Immature natural killer cell (primary cell): ENCODE data around the gene EFNA4. TPM values are rescaled to one million over a fixed set of nuclear protein-coding genes. Genes with fewer than 3 reads are reported as not detected.
A peak's percentile ranks its signal among the peaks of the same experiment; 100 is the strongest.

Experiments
- DNase-seq, 3 donors: peaks; one replicate each; pipeline ENCODE4 v3.0.0; 2022; ENCODE audit warnings: mixed read lengths in 1 of 3
- H3K27ac Mint-ChIP-seq, 6 donors: one replicate each; pipeline ENCODE4 v1.8.0; 2020; ENCODE audit warnings: mixed read lengths in 6 of 6, mild to moderate bottlenecking in 5 of 6, inconsistent platforms in 4 of 6, moderate library complexity in 3 of 6
- H3K27me3 Mint-ChIP-seq, 3 donors: one replicate each; pipeline ENCODE4 v1.8.0; 2020 to 2021; ENCODE audit warnings: low read depth in 3 of 3, mild to moderate bottlenecking in 3 of 3, mixed read lengths in 3 of 3, moderate library complexity in 3 of 3, inconsistent platforms in 1 of 3
- H3K36me3 Mint-ChIP-seq, 3 donors: one replicate each; pipeline ENCODE4 v1.8.0; 2020; ENCODE audit warnings: mixed read lengths in 3 of 3, inconsistent platforms in 2 of 3, mild to moderate bottlenecking in 2 of 3
- H3K4me1 Mint-ChIP-seq, 2 donors: one replicate each; pipeline ENCODE4 v1.8.0; 2020; ENCODE audit warnings: inconsistent platforms in 2 of 2, mild to moderate bottlenecking in 2 of 2, mixed read lengths in 2 of 2, moderate library complexity in 1 of 2
- H3K4me3 Mint-ChIP-seq, 5 donors: one replicate each; pipeline ENCODE4 v1.8.0; 2020; ENCODE audit warnings: mild to moderate bottlenecking in 5 of 5, mixed read lengths in 5 of 5, inconsistent platforms in 3 of 5, moderate library complexity in 3 of 5
- H3K9me3 Mint-ChIP-seq, 6 donors: one replicate each; pipeline ENCODE4 v1.8.0; 2020; ENCODE audit warnings: mild to moderate bottlenecking in 6 of 6, mixed read lengths in 6 of 6, inconsistent platforms in 4 of 6, moderate library complexity in 3 of 6
- polyA plus RNA-seq, 3 donors: library from polyadenylated mRNA; unstranded; fragments of 300-500 nt; fragmentation: Illumina TruSeq; gene quantifications; one replicate each; pipeline ENCODE4 v1.2.3, GENCODE V29; 2021

EFNA4 gene
- polyA plus RNA-seq, 3 donors from 2014 or later, result 1.1 to 3.0 (median 2.6) TPM

DNA sequence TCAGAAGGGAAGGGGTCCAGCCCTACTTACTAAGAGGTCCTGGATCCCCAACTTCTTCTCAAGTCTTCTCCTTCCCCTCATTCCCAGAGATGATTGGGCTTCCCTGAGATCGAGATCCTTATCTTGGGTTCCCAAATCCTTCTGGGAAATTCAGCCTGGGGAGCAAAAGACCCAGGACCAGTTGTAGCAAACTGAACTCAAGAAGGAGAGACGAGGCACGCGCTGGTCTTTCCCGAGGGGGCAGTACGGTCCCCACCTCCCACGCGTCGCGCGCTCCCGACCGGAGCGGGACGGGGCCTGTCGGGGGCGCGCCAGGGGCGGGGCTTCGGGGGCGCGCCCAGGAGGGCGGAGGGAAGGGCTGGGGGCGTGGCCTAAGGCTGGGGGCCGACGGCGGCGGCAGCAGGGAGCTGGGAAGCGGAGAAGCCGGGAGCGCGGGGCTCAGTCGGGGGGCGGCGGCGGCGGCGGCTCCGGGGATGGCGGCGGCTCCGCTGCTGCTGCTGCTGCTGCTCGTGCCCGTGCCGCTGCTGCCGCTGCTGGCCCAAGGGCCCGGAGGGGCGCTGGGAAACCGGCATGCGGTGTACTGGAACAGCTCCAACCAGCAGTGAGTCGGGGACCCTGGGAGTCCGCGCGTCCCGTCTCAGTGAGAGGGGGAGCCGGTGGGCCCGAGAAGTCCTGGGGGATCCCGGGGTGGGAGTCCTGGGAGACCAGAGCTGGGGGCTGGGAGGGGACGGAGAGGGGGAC is 15.1 kb downstream of the EFNA4 start, which contains the start of gene EFNA3:
Gene EFNA3, plus strand, starts transcription at position 369 of the 741 bp plus-strand sequence. Its CDS starts 105 bp downstream, at position 474.
- Mint-ChIP-seq H3K36me3 (no peaks in the 10 kb centered on the region), H3K9me3 (peaks cover 0 to 3% (median 0%) of the 10 kb centered on the region in 6 donors), H3K4me1 (peaks cover 32 to 33% of the 10 kb centered on the region in 2 donors), H3K27me3 (peaks cover 16 to 31% (median 25%) of the 10 kb centered on the region in 3 donors), H3K27ac (peak within 1 kb of the TSS; percentile 10 to 80 (median 38)), H3K4me3 (peak within 1 kb of the TSS; percentile 72 to 91 (median 82))
- peak; percentile 57 to 61 (median 57) for DNase-seq

DNA sequence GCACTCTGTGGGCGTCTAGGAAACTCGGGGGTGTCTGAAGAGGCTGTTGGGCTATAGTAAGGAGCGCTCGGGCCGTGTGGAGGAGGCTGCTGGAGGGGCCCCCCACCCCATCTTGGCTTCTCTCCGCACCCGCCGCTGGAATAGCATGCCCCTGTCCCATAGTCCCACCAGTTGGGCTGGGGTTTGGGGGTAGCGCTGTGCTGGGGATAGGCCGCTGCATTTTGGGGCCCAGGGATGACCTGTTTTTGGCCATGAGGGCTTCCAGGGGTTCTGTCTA is 15.6 kb downstream of the EFNA4 start:
- H3K36me3 Mint-ChIP-seq, result no peaks in the 10 kb centered on the region
- H3K4me3 Mint-ChIP-seq, result peak overlapping the region; percentile 72 to 91 (median 82)
- peaks cover 21 to 36% (median 30%) of the 10 kb centered on the region in 3 donors for H3K27me3 Mint-ChIP-seq
- DNase-seq, result no peak
- peak overlapping the region in 1 of 6 donors; percentile 50 for H3K27ac Mint-ChIP-seq
- H3K4me1 Mint-ChIP-seq, result peaks cover 34 to 39% of the 10 kb centered on the region in 2 donors
- peaks cover 0 to 3% (median 0%) of the 10 kb centered on the region in 6 donors for H3K9me3 Mint-ChIP-seq

DNA sequence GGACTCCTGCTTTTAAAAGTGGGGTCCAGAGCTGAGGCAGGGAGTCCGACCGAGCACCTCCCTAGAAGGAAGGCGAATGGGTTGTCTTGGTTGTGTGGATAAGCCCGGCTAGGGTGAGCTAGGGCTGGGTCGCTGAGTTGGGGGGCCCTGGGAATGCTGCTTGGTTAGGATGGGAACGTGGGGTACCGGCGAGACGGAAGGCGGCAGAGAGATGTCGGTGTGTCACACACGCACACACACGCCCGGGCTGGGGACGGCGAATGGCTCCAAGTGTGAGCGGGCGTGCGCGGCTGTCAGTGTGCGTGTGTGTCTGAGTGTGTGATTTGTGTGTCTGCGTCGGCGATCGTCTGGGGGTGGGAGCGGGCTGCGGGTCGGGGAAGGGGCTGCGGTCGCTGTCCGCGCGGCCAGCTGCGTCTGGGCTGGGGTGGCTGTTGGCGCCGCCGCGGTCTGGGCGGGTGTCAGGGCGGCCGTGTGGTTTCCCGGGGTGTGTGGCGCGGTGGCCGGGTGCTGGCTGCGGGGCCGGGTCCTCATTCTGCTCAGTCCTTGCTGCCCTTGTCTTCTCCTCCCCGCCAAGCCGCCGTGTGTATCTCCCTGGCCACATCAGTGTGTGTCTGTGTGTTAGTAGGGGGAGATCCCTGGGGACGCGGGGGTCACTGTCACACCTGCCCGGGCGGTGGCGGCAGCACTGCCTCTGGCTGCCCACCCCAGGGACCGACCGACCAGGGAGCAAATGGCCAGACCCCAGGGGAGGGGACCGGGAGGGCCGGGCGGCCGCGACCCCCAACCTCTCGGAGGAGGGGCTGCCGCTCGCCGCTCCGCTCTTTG is 16.2 kb downstream of the EFNA4 start:
- peaks cover 21 to 42% (median 35%) of the 10 kb centered on the region in 3 donors for H3K27me3 Mint-ChIP-seq
- peaks cover 0 to 3% (median 0%) of the 10 kb centered on the region in 6 donors for H3K9me3 Mint-ChIP-seq
- peak in 1 of 3 donors; percentile 24 for DNase-seq
- peaks cover 40 to 44% of the 10 kb centered on the region in 2 donors for H3K4me1 Mint-ChIP-seq
- H3K36me3 Mint-ChIP-seq, result no peaks in the 10 kb centered on the region
- peak overlapping the region in 4 of 6 donors; percentile 25 to 80 (median 64) for H3K27ac Mint-ChIP-seq
- peak overlapping the region; percentile 72 to 91 (median 82) for H3K4me3 Mint-ChIP-seq

DNA sequence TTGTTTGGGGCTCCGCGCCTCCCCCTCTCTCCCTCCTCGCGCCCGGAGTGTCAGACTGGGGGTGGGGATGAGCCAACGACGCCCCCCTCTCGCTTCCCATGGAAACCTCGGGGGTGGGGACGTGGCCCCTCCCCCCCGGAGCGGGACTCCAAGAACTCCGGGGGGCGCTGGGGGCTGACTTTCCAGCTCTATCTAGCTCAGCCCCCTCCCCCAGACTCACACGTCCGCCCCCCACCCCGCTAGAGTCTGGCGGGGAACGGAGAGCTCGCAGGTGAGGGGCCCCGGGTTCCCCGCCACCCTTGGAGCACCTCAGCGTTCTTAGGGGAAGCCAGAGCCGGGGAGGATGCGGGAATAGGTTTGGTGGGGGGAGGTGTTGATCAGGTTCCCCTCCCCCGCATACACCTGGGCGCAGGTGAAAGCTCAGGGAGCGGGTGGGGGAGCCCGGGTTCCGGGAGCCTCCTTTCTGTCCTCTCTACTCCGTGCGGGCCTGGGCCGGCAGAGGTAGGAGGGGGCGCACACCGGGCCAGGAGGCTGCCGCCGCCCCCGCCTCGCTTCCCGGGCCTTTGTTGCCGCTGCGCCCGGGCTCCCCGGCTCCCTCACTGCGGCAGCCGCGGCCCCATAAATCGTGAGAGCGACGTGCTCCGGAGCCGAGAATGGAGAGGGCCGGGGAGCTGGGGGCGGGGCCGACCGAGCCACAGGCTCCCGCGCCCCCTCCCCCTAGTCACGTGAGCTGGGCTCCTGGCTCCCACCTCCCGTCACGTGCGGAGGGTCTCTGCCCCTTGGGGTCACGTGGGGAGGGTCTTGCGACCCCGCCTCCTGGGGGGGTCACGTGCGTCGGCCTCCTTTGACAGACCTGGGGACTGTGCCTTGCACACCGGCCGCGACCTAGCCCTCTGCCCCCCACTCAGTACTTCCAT is 17.0 kb downstream of the EFNA4 start:
- Mint-ChIP-seq H3K4me1 (peaks cover 46 to 53% of the 10 kb centered on the region in 2 donors), H3K9me3 (peaks cover 0 to 3% (median 0%) of the 10 kb centered on the region in 6 donors), H3K36me3 (no peaks in the 10 kb centered on the region), H3K4me3 (peak overlapping the region in 4 of 5 donors; percentile 64 to 87 (median 77)), H3K27ac (no peak overlapping the region), H3K27me3 (peaks cover 21 to 46% (median 36%) of the 10 kb centered on the region in 3 donors)
- no peak for DNase-seq

DNA sequence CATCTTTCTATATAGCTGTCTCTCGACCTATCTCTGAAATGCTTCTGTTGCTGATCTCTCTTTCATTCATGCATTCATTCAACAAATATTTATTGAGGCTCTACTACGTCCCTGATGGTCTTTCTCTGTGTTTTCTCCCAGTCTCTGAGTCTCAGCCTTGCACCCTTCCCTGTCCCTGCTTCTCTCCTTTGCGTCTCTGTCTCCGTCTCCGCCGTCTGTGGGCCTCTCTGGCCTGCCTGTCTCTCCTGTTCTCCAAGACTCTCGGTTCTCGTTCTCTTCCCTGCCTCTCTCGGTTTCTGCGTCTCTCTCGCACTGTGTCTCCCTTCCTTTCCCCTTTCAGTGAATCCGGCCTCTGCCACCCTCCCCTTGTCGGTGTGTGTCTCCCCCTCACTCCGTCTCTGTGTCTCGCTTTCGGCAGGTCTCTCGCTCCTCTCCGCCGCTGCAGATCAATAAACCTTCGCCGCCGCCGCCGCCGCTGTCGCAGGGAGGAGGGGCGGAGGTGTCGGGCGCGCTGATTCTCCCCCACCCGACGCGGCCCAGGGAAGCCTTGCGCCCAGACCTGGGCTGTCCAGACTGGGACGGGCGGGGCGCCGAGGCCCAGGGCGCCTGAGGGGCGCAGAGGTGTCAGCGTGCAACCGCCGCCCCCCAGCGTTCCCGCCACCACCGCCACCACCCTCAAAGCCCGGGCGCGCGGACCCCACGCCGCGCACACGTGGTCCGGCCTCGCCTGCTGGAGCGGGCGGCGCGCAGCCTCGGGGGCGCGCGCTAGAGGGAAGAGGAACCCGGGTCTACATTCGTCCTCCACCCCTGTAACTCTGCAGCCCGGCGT is 18.1 kb downstream of the EFNA4 start:
- peak overlapping the region in 2 of 6 donors; percentile 2 to 21 for H3K27ac Mint-ChIP-seq

DNA sequence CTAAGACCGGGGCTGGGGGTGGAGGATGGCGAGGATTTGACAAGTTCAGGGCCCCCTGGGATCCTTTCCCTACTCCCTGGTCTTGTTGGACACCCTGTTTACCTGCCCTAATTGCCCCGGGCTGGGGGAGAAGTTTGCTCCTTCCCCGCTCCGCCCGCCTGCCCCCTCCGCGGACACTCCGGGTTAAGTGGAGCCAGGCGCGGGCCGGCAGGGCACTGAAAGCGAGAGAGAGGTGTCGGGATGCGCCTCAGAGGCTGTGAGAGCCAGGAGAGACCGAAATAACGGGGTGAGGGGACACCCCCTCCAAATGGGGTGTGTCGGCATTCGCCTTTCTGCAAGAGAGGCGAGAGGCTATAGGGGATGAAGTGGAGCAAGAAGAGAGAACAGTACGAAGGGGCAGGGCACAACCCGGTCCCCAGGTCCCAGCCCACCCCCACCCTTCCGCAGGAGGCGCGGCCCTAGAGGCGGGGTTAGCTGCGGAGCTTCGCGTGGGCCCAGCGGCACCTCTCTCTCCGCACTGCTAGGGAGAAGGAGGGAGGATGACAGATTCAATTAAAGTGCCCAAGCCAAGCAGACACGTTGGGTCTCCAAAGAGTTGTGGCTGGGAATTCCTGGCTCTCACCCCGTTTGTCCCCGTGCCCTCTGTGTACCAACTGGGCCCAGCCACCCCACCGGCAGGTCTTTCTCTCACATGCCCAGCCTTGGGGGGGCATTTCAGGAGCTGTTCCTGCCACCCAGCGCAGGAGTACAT is 18.9 kb downstream of the EFNA4 start:
- no peak for DNase-seq
- H3K36me3 Mint-ChIP-seq, result no peaks in the 10 kb centered on the region
- peak overlapping the region in 4 of 5 donors; percentile 17 to 69 (median 45) for H3K4me3 Mint-ChIP-seq
- H3K27ac Mint-ChIP-seq, result no peak overlapping the region
- peaks cover 0 to 3% (median 0%) of the 10 kb centered on the region in 6 donors for H3K9me3 Mint-ChIP-seq
- H3K27me3 Mint-ChIP-seq, result peaks cover 24 to 49% (median 36%) of the 10 kb centered on the region in 3 donors
- peaks cover 49 to 54% of the 10 kb centered on the region in 2 donors for H3K4me1 Mint-ChIP-seq

More for the DNA sequence above, 18.1 kb downstream of the EFNA4 start:
- Mint-ChIP-seq H3K4me3 (peak overlapping the region; percentile 64 to 87 (median 81)), H3K4me1 (peaks cover 49 to 54% of the 10 kb centered on the region in 2 donors), H3K27me3 (peaks cover 22 to 49% (median 35%) of the 10 kb centered on the region in 3 donors), H3K36me3 (no peaks in the 10 kb centered on the region), H3K9me3 (peaks cover 0 to 3% (median 0%) of the 10 kb centered on the region in 6 donors)
- no peak for DNase-seq

DNA sequence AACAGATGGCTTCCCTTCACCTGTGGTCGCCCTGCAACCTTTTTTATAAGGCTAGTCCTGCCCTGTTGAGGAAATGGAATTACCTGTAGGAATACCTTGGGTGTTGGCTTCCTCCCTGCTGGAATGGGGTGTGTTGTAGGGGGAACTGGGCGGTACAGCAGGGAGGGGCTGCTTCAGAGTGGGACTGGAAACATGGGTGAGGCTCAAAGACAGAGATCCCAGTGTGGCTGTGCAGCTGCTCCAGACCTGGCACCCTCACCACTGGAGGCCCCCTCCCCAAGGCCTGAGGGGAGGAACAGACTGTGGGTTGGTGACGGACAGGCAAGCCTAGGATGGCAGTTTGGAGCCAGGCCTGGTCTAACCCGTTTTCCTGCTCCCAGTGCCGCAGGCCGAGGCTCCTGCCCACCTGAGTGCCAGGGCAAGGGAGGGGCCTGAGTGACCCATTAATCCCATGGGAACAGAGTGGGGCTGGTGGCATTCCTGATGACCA is 19.6 kb downstream of the EFNA4 start:
- peak overlapping the region in 1 of 5 donors; percentile 21 for H3K4me3 Mint-ChIP-seq
- peaks cover 25 to 49% (median 34%) of the 10 kb centered on the region in 3 donors for H3K27me3 Mint-ChIP-seq
- no peak overlapping the region for H3K27ac Mint-ChIP-seq
- H3K9me3 Mint-ChIP-seq, result peaks cover 0 to 3% (median 0%) of the 10 kb centered on the region in 6 donors
- peaks cover 48 to 54% of the 10 kb centered on the region in 2 donors for H3K4me1 Mint-ChIP-seq
- DNase-seq, result no peak
- no peaks in the 10 kb centered on the region for H3K36me3 Mint-ChIP-seq

DNA sequence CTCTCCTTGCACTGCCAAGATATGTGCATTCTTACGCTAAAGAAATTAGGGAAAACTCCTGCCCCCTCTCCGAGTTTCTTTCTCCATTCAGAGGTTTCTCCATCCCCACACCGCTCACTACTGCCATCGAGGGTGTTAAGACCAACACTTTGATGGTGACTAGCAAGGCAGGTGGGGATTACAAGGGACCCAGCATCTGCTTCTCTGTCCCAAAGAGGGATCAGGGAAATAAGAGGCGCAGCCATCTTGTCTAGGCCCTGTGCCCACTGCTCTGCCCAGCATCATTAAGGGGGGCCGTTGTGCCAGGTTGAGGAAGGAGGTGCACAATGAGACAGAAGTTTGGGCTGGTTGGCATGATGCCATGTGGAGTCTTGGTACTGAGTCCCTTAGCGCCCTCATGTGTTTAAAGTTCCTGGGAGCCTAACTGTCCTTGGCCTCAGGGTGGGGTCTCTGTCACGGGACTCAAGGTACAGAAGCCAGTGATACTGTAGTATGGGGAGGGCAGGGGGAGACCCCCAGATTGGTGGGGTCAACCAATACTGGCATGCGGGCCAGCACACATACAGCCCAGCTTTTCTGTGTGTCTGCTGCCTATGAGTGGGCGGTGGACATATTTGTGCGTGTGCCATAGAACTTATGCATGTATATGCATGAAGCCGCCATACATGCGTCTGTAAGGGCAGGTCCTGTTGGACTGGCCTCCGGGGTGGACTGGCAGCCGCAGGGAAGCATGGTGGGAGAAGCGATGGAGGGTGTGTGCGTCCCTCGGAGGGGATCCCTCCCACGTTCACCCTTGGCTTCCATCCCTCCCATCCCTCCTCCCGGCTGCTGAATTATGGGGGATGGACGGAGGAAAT is 20.6 kb downstream of the EFNA4 start:
- peaks cover 24 to 45% (median 33%) of the 10 kb centered on the region in 3 donors for H3K27me3 Mint-ChIP-seq
- peaks cover 45 to 53% of the 10 kb centered on the region in 2 donors for H3K4me1 Mint-ChIP-seq
- no peak for DNase-seq

DNA sequence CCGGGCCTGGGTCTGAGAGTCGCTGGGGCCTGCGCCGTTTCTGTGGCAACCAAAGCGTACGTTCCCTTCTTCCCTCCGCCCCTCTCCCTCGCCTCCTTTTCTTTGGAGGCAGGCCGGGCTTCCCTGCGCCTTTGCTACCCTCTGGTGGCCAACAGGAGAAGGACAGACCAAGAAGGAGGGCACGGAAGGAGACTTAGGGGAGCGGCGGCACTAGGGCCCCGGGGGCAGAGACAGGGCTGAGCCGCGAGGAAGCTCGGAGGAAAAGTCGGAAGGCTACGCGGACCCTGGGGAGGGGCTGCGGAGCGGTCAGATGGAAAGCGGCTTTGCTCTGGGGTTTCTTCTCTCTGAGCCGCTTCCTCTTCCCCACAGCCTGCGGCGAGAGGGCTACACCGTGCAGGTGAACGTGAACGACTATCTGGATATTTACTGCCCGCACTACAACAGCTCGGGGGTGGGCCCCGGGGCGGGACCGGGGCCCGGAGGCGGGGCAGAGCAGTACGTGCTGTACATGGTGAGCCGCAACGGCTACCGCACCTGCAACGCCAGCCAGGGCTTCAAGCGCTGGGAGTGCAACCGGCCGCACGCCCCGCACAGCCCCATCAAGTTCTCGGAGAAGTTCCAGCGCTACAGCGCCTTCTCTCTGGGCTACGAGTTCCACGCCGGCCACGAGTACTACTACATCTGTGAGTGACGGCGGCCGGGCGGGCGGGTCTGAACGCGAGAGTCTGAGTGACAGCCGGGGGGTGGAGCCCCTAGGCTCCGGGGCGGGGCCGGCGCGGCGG is 21.4 kb downstream of the EFNA4 start:
- H3K9me3 Mint-ChIP-seq, result peaks cover 0 to 3% (median 0%) of the 10 kb centered on the region in 6 donors
- peaks cover 36 to 45% of the 10 kb centered on the region in 2 donors for H3K4me1 Mint-ChIP-seq
- DNase-seq, result peak; percentile 89 to 91 (median 90)
- peaks cover 17 to 37% (median 26%) of the 10 kb centered on the region in 3 donors for H3K27me3 Mint-ChIP-seq
- H3K36me3 Mint-ChIP-seq, result no peaks in the 10 kb centered on the region
- peak overlapping the region; percentile 93 to 98 (median 93) for H3K4me3 Mint-ChIP-seq
- peak overlapping the region; percentile 86 to 97 (median 90) for H3K27ac Mint-ChIP-seq

More for the DNA sequence above, 20.6 kb downstream of the EFNA4 start:
- H3K4me3 Mint-ChIP-seq, result peak overlapping the region; percentile 93 to 98 (median 93)
- peaks cover 0 to 3% (median 0%) of the 10 kb centered on the region in 6 donors for H3K9me3 Mint-ChIP-seq
- H3K36me3 Mint-ChIP-seq, result no peaks in the 10 kb centered on the region
- peak overlapping the region in 3 of 6 donors; percentile 86 to 97 (median 88) for H3K27ac Mint-ChIP-seq

DNA sequence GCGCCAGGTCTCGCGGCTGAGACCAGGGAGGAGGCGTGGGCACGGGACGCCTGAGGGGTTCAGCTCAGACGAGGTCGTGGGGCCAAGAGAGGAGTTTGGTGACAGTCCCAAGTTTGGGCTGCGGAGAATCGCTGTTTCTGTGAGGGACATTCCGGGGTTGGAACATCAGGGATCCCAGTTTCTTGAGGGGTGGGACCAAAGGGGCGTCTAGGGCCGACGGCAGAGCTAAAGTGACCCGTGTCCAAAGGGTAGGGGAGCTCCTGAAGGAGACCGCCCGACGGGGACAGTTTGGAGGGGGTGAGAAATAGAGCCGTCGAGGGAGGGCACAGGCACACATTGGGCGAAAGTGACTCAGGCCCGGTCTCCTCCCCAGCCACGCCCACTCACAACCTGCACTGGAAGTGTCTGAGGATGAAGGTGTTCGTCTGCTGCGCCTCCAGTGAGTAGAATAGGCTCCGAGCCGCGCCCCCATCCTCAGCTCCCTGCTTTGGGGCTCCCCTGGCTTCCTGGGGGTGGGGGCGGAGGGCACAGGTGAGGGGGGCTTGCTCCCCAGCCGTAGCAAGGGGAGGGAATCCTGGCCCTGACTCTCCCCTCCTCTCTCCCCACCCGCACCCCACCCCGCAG is 22.1 kb downstream of the EFNA4 start:
- peak overlapping the region; percentile 93 to 98 (median 93) for H3K4me3 Mint-ChIP-seq
- no peaks in the 10 kb centered on the region for H3K36me3 Mint-ChIP-seq
- peaks cover 36 to 42% of the 10 kb centered on the region in 2 donors for H3K4me1 Mint-ChIP-seq
- peak; percentile 40 to 50 (median 48) for DNase-seq
- H3K9me3 Mint-ChIP-seq, result peaks cover 0 to 3% (median 0%) of the 10 kb centered on the region in 6 donors
- H3K27me3 Mint-ChIP-seq, result peaks cover 16 to 37% (median 26%) of the 10 kb centered on the region in 3 donors
- H3K27ac Mint-ChIP-seq, result peak overlapping the region; percentile 86 to 97 (median 90)
